OCI-LY1 (cell line): ENCODE measurements around the gene EMC7.

Experiments used
- H2AFZ ChIP-seq: fragments of 200-600 bp; sonication (generic), shearing (Covaris generic); 2 replicates; pipeline ENCODE4 v1.6.0; 2014; ENCODE audit warnings: antibody characterized with exemption, mild to moderate bottlenecking, low read length
- H3F3A ChIP-seq: fragments of 200-600 bp; sonication (generic), shearing (Covaris generic); 2 replicates; pipeline ENCODE4 v1.6.0; 2014; ENCODE audit warnings: mild to moderate bottlenecking, antibody characterized with exemption, low read length, moderate library complexity; ENCODE audit not compliant: insufficient read depth
- H3K27ac ChIP-seq: fragments of 200-600 bp; sonication (generic); 2 replicates; pipeline ENCODE4 v1.5.1; 2014; ENCODE audit warnings: low read length, mixed run types, mild to moderate bottlenecking, low read depth; ENCODE audit not compliant: poor library complexity, severe bottlenecking
- H3K27me3 ChIP-seq: fragments of 200-600 bp; sonication (generic); 2 replicates; pipeline ENCODE4 v1.6.0; 2014; ENCODE audit warnings: antibody characterized with exemption, mild to moderate bottlenecking, low read length, moderate library complexity; ENCODE audit not compliant: insufficient read depth
- H3K36me3 ChIP-seq: fragments of 200-600 bp; sonication (generic); 2 replicates; pipeline ENCODE4 v1.6.1; 2014; ENCODE audit warnings: mild to moderate bottlenecking, antibody characterized with exemption, low read length, moderate library complexity, mixed read lengths; ENCODE audit not compliant: insufficient read depth
- H3K4me1 ChIP-seq: fragments of 200-600 bp; sonication (generic); 2 replicates; pipeline ENCODE4 v1.5.1; 2014; ENCODE audit warnings: mild to moderate bottlenecking, low read length, moderate library complexity; ENCODE audit not compliant: insufficient read depth, severe bottlenecking
- H3K4me2 ChIP-seq: fragments of 200-600 bp; sonication (generic), shearing (Covaris generic); 2 replicates; pipeline ENCODE4 v1.6.1; 2014; ENCODE audit warnings: low read length
- H3K4me3 ChIP-seq: fragments of 200-600 bp; sonication (generic); 2 replicates; pipeline ENCODE4 v1.5.1; 2014; ENCODE audit warnings: low read length, low read depth, mild to moderate bottlenecking, mixed read lengths; ENCODE audit not compliant: poor library complexity, severe bottlenecking
- H3K79me2 ChIP-seq: fragments of 200-600 bp; shearing (Covaris generic); 2 replicates; pipeline ENCODE4 v1.6.1; 2016; ENCODE audit warnings: mixed run types, low read length, mixed read lengths; ENCODE audit not compliant: insufficient read depth
- H3K9ac ChIP-seq: fragments of 200-600 bp; sonication (generic), shearing (Covaris generic); 2 replicates; pipeline ENCODE4 v1.6.1; 2014; ENCODE audit warnings: mild to moderate bottlenecking, low read length, mixed read lengths
- H3K9me2 ChIP-seq: fragments of 200-600 bp; sonication (generic), shearing (Covaris generic); 2 replicates; pipeline ENCODE4 v1.6.1; 2014; ENCODE audit warnings: low read depth, mild to moderate bottlenecking, low read length, mixed read lengths
- H3K9me3 ChIP-seq: fragments of 200-600 bp; shearing (Covaris generic); 2 replicates; pipeline ENCODE4 v1.6.1; 2014; ENCODE audit warnings: low read length, mixed read lengths
- H4K20me1 ChIP-seq: fragments of 200-600 bp; sonication (generic), shearing (Covaris generic); 2 replicates; pipeline ENCODE4 v1.6.0; 2016; ENCODE audit warnings: mild to moderate bottlenecking, low read length; ENCODE audit not compliant: insufficient read depth
- EZH2 ChIP-seq: fragments of 200-600 bp; sonication (generic), shearing (Covaris generic); IDR thresholded peaks from 2 replicates; pipeline ENCODE4 v1.8.0; 2017; ENCODE audit warnings: borderline replicate concordance, mixed run types, mild to moderate bottlenecking, antibody characterized with exemption, low read length, moderate library complexity, mixed read lengths
- TF ChIP-seq, protein P1 (sequence below): fragments of 200-600 bp; sonication (generic), shearing (Covaris generic); IDR thresholded peaks from 2 replicates; pipeline ENCODE4 v1.5.1; 2017; ENCODE audit warnings: mild to moderate bottlenecking, antibody characterized with exemption, low read length, moderate library complexity, mixed read lengths

EMC7 gene

DNA sequence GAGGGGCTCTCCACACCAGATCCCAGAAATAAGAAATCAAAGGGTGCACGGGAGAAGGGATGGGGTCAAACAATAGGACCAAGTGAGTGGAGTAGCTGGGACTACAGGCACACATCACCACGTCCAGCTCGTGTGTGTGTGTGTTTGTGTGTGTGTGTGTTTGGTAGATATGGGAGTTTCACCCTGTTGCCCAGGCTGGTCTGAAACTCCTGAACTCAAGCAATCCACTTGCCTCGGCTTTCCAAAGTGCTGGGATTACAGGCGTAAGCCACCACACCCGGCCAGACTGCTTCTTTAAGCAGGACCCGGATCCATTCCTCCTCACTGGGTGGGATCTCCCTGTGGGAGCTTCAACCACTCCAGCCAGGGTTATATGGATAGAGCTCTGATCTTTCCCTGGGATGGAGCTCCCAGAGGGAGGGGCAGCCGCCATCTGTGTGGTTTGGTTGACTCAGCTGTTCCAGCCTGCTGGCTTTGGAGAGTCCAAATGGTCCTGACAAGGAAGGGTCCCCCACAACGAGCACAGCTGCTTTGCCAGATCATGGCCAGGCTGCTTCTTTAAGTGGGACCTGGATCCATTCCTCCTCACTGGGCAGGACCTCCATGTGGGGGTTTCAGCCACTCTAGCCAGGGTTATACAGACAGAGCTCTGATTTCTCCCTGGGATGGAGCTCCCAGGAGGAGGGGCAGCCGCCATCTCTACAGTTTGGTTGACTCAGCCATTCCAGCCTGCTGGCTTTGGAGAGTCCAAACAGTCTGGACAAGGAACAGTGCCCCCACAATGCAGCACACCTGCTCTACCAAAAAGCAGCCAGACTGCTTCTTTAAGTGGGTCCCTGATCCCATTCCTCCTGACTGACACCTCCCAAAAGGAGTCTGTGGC lies 53.5 kb downstream of the EMC7 start:
- no peak overlapping the region for H3K9ac ChIP-seq
- no peaks in the 10 kb centered on the region for H4K20me1 ChIP-seq
- H3K27me3 ChIP-seq, result no peaks in the 10 kb centered on the region; the same call in 1 of the 2 replicates
- no peaks in the 10 kb centered on the region for H3K79me2 ChIP-seq
- H3K4me1 ChIP-seq, result no peaks in the 10 kb centered on the region
- H3K36me3 ChIP-seq, result no peaks in the 10 kb centered on the region
- H3F3A ChIP-seq, result no peaks in the 10 kb centered on the region
- no peak overlapping the region for H3K4me3 ChIP-seq
- TF ChIP-seq, protein P1, sequence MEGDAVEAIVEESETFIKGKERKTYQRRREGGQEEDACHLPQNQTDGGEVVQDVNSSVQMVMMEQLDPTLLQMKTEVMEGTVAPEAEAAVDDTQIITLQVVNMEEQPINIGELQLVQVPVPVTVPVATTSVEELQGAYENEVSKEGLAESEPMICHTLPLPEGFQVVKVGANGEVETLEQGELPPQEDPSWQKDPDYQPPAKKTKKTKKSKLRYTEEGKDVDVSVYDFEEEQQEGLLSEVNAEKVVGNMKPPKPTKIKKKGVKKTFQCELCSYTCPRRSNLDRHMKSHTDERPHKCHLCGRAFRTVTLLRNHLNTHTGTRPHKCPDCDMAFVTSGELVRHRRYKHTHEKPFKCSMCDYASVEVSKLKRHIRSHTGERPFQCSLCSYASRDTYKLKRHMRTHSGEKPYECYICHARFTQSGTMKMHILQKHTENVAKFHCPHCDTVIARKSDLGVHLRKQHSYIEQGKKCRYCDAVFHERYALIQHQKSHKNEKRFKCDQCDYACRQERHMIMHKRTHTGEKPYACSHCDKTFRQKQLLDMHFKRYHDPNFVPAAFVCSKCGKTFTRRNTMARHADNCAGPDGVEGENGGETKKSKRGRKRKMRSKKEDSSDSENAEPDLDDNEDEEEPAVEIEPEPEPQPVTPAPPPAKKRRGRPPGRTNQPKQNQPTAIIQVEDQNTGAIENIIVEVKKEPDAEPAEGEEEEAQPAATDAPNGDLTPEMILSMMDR, result no peak
- no peak for TF ChIP-seq EZH2
- H3K9me3 ChIP-seq, result peaks cover 3% of the 10 kb centered on the region; the same call in 1 of the 2 replicates
- no peaks in the 10 kb centered on the region for H3K9me2 ChIP-seq
- no peak overlapping the region for H2AFZ ChIP-seq
- H3K4me2 ChIP-seq, result no peak overlapping the region
- no peak overlapping the region for H3K27ac ChIP-seq

- H3K4me1 ChIP-seq, result no peaks in the 10 kb centered on the region
- H4K20me1 ChIP-seq, result no peaks in the 10 kb centered on the region
- H3K9me2 ChIP-seq, result no peaks in the 10 kb centered on the region
- no peaks in the 10 kb centered on the region for H3K36me3 ChIP-seq
- no peak overlapping the region for H3K27ac ChIP-seq
- peaks cover 3% of the 10 kb centered on the region; the same call in 1 of the 2 replicates for H3K9me3 ChIP-seq
- TF ChIP-seq, protein P1, result no peak
- TF ChIP-seq EZH2, result no peak
- no peak overlapping the region for H3K4me3 ChIP-seq
- no peak overlapping the region for H3K9ac ChIP-seq
- H3K79me2 ChIP-seq, result no peaks in the 10 kb centered on the region
- no peaks in the 10 kb centered on the region; the same call in 1 of the 2 replicates for H3K27me3 ChIP-seq
- no peaks in the 10 kb centered on the region for H3F3A ChIP-seq
- H2AFZ ChIP-seq, result no peak overlapping the region
- no peak overlapping the region for H3K4me2 ChIP-seq
Observed at GRCh38 chr15:34046471-34047145, 55.1 kb downstream of the EMC7 start.

DNA sequence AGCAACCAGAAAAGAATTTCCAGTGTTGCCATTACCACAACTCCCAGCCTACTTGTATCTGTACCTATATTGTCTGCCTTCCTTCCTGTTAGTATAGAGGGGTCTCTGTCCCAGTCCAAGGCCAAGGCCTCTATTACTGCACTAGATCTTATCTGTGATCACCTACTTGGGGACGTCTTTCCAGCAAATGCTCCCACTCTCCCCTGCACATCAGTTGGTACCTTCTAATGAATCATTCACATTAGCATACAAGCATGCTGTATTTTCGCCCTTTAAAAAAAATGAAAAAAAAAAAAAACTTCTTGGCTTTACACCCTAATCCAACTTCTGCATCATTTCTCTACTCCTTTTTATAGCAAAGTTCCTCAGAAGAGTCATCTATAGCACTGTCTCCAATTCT lies 57.8 kb downstream of the EMC7 start:
- Histone ChIP-seq H3K79me2 (no peaks in the 10 kb centered on the region), H3K4me2 (no peak overlapping the region), H3K27me3 (no peaks in the 10 kb centered on the region), H3K36me3 (no peaks in the 10 kb centered on the region), H3K4me3 (no peak overlapping the region), H3K9me2 (no peaks in the 10 kb centered on the region), H3K9ac (no peak overlapping the region), H3K27ac (no peak overlapping the region), H4K20me1 (no peaks in the 10 kb centered on the region), H3K4me1 (peaks cover 10% of the 10 kb centered on the region), H2AFZ (no peak overlapping the region), H3F3A (no peaks in the 10 kb centered on the region), H3K9me3 (no peaks in the 10 kb centered on the region)
- no peak for TF ChIP-seq EZH2
- TF ChIP-seq, protein P1, result no peak
